T-helper 22 cell (primary cell): ENCODE results near the gene PRAC1.

ENCODE experiments used
- DNase-seq: peaks from one replicate; pipeline ENCODE4 v3.0.0-alpha.2; 2020; ENCODE audit warnings: low read depth

PRAC1 gene

GRCh38 chr17:48722201-48722907, at the start of gene PRAC1:
TSS of gene PRAC1 (minus strand) at chr17:48722518. CDS start at chr17:48722392, 126 bp downstream.
- DNase-seq: no peak

DNA sequence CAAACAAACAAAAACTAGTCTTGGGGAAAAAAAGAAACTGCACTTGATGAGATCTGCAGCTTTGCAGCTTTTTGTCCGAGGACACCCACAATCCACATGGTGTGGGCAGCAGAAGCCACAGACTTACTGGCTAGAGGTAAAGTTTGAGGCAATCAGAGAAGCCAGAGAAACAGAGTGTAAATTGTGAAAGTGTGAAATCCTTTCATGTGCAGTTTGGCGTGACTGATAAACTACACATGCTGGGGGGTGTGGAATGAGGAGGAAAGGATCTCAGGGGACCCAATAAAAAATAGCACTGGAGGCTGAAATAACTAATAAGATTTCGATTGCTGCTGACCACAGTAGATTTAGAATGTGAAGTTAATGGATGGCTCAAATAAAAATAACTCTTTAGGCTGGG, 48.6 kb upstream of the PRAC1 start:
- no peak for DNase-seq

GRCh38 chr17:48769009-48769675, 46.8 kb upstream of the PRAC1 start:
- no peak for DNase-seq

DNA sequence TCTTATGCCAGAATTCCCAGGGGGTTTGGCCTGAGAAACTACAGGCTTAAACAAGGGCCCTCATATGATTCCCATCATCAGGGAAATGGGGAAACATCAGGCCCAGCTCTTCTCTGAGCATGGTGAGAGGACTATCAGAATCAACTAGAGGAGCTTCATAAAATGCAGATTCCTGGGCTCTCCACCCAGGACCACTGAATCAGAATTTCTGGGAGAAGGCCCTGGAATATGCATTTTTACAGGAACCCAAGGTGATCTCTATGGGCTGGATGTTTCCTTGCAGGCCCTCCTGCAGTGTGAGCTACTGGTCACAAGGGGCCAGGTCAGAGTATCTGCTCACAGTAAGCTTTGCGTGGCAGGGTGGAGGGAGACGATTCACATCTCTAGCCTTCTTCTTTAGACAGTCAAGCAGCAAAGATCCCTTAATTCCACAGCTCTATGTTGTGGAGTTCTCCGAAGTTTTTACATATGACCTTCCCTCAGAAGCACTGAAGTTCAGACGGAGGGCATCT, 45.0 kb upstream of the PRAC1 start:
- DNase-seq: no peak

- no peak for DNase-seq
These were observed 38.8 kb upstream of the PRAC1 start for GRCh38 chr17:48761114-48761513.

GRCh38 chr17:48760411-48760810, 38.1 kb upstream of the PRAC1 start:
- DNase-seq: no peak

DNA sequence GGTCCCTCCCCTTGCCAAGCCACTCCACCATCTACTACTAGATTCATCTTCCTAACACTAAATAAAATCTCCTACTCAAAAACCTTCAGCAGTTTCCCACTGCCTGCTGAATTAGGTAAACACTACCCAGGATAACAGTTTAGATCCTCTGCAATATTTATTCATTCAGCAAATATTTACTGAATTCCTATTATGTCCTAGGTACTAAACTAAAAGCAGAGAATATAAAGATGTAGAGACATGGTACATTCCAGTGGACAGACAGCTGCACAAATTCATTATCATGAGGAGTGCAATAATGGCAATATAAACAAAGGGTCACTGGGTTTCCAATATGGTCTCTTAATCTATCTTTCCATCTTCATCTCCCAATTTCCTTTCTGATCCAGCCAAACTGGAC, 37.0 kb upstream of the PRAC1 start:
- DNase-seq: no peak

DNA sequence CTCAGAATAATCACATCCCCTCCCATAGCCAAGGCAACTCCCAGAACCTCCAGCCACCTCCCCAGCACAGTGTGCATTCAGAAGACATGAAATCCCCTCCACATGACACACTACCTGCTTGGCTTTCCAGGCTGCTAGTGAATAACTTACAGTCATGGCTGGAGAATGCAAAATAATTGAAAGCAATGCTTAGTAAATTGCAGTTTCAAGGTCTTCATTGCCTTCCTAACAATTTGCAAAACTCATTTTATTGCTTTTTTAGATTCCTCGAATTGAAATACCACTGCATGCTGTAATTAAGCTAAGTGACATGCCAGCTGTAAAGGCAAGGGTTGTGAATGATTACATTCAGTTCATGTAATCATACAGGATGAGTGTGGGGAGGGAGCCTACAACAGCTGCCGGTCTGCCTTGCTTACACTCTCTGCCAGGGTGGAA, 35.2 kb upstream of the PRAC1 start:
- DNase-seq: no peak

DNA sequence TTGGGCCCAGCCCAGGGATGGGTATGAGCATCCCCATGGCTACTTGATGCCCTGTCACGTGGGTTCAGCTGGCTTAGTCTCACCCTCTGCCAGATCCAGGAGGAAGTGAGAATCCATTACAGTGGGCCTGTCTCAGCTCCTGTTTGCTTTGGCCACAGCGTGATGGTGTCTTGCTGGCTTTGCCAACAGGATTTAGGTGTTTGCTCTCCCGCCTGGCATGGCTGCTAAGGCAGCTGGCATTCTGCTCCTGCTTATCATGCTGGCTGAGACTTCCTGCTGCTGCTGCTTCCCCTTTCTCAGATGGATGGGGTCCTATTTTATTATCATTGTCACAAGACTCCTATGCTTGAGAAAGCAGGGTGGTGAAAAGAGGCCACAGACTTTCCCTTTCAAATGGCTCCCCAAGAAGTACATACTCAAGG, 34.5 kb upstream of the PRAC1 start:
- DNase-seq: no peak

DNA sequence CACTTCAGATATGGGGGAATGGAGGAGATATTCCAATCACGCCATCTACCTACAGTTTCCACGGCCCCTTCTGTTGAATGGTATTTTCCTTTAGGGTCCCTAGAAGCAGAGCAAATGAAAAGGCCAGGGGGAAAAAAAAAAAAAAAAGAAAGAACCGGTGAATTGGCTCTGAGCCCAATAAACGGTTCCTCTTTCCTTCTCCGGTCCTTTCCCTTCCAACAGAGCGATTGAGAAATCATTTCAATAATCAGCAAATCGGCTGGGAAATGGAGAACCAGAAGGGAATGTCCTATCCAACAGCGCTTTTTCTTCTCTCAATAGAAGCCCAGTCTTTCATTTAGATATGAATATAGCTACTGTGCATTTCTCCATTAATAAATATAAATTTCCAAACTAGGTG, 33.0 kb upstream of the PRAC1 start:
- DNase-seq: no peak

- no peak for DNase-seq
These were observed 32.4 kb upstream of the PRAC1 start for GRCh38 chr17:48754500-48755261.

DNA sequence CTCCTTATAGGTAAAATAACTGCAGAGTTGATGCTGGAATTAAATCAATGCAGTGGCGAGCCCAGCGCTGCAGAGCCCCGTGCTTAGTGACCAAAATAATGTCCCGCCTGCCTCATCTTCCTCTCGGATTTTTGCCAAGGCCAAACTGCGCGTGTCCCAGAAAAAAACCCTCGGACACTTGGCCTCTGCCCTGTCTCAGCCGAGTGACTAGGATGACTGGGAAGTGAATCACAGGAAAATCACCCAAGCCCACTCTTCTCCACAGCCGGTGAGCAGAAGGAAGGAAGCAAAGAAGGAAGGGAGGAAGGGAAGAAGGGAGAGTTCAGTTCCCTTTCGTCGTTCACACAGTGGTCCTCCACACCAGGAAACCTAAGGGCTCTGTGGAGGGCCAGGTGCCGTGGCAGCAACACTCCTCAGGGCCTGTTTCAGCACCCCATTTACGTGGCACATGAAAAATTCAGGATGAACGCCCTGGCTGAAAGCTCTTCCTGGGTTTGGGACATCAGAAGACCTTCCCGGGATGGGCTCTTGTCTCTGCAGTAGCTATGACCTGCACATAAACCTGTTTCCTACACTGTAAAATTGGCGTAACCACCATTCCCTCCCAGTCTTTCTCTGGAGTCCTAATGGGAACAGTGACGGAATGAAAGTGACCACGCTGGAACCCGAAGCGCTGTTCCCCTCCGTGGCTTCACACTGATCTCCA, 31.6 kb upstream of the PRAC1 start:
- DNase-seq: no peak

DNA sequence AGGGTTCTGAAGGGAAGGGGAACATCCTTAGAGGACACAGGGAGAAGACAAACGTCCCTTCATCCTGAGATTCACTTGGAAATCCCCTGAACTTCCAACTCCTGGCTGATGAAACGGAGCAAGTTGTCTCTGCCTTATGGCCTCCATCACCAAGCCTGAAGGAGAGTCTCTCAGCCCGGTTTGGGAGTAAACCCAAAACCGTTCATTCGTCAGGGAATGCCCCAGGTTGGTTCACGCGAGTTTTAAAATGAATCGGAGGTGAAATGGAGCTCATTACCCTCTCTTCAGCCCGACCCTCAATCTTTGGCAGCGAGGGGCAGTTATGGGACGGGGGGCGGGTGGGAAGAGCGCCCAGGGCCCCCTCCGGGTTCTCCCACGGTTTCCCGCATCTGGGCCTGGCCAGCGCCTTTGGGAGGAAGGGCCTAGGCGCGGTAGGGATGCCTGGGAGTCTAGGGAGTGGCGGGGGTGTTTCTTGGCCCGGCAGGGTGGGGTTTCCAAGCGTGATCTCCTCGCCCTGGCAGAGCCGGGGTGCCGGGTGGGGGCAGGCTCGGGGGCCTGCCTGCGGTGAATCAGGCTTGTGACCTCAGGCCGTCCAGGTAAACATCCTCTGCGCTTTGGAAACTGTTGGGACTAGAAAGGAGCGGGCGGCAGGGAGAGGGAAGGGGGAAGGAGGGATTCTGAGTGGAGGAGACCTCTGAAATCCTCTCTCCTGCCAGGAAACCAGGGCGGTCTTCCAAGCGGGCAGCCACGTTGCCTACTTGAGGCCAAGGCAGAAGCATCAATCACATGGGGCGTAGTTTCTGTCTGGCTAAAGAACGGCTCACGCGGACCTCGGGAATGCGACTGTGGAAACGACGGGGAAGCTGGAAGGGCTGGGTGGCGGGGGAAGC, 30.3 kb upstream of the PRAC1 start:
- DNase-seq: no peak

DNA sequence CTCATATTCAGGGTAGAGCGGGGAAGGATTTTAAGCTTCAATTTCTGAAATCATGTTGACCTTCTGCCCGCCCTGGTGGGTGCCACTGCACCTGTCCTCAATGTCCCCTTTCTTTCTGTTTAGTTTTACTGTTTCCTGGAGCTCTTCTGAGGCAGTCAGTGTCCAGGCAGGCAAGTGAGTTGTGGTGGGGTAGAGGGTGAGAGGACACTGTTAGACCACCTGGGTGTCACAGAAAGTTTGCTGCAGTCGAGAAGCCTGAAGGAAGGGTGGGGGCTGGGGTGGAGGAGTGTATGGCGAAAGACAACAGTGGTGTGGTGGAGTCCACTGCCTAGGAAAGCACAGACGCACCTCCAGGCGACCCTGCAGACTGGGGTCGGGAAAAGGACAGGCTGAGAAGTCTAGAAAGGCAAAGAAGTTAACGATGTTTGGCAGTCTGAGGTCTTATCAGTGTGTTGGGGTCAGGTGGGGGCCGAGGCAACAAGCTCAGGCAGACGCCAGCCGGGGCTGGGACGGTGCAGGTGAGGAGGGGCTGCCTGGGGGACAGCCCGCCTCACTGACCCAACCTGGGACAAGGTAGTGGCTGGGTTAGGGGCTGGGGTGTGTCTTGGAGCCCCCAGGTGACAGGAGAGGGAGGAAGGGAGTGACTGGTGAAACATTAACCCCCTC, 29.5 kb upstream of the PRAC1 start:
- DNase-seq: no peak

GRCh38 chr17:48751172-48751571, 28.9 kb upstream of the PRAC1 start:
- DNase-seq: no peak

GRCh38 chr17:48749621-48750553, 27.6 kb upstream of the PRAC1 start:
- no peak for DNase-seq

GRCh38 chr17:48748718-48749566, 26.6 kb upstream of the PRAC1 start:
- DNase-seq: no peak
